GM13977 (cell line): Measurements from ENCODE around the gene TIMM29.

Experiments used
- DNase-seq: peaks from one replicate; pipeline ENCODE4 v3.0.0; 2012; ENCODE audit warnings: low spot score
- CTCF ChIP-seq: IDR thresholded peaks from 2 replicates; pipeline ENCODE4 v1.5.1; 2012; ENCODE audit warnings: mild to moderate bottlenecking, control low read depth; ENCODE audit not compliant: insufficient read depth; ENCODE audit errors: extremely low read depth, missing control alignments
- in situ Hi-C: fragments of 300-500 bp; cut with MboI; formaldehyde crosslinking; loops from one replicate; pipeline ENCODE4 v1.12.0; 2022; ENCODE audit warnings: low sequenced_read_pairs, low pct_unique_long_range_greater_than_20kb, mixed read lengths, inconsistent platforms; ENCODE audit not compliant: unreplicated experiment

The TIMM29 gene

GRCh38 chr19:10918359-10918758 lies 10.3 kb upstream of the TIMM29 start:
- no peak for DNase-seq
- no peak for TF ChIP-seq CTCF
- in situ Hi-C loops: no loop called here

GRCh38 chr19:10919352-10920287 lies 9.0 kb upstream of the TIMM29 start:
- in situ Hi-C loops: no loop called here
- no peak for DNase-seq
- TF ChIP-seq CTCF: no peak

GRCh38 chr19:10920288-10920655 lies 8.3 kb upstream of the TIMM29 start:
- no peak for DNase-seq
- in situ Hi-C loops: no loop called here
- no peak for TF ChIP-seq CTCF

GRCh38 chr19:10920781-10921180 lies 7.8 kb upstream of the TIMM29 start:
- in situ Hi-C loops: no loop called here
- no peak for DNase-seq
- TF ChIP-seq CTCF: no peak

GRCh38 chr19:10921199-10921909 lies 7.3 kb upstream of the TIMM29 start:
- in situ Hi-C loops: no loop called here
- DNase-seq: no peak
- no peak for TF ChIP-seq CTCF

GRCh38 chr19:10921910-10922637 lies 6.5 kb upstream of the TIMM29 start:
- DNase-seq: no peak
- TF ChIP-seq CTCF: no peak
- in situ Hi-C loops: no loop called here
